GM12873 (cell line): Measurements from ENCODE around the gene VAPA.

Experiments used
- TF ChIP-seq, protein P1 (sequence below): IDR thresholded peaks from 2 replicates; pipeline ENCODE4 v1.5.1; 2012; ENCODE audit warnings: low read depth, mild to moderate bottlenecking, moderate library complexity, low read length, control low read depth; ENCODE audit not compliant: insufficient read depth; ENCODE audit errors: missing control alignments

The VAPA gene

GRCh38 chr18:9949861-9950260 lies 36.0 kb downstream of the VAPA start:
- TF ChIP-seq, protein P1, sequence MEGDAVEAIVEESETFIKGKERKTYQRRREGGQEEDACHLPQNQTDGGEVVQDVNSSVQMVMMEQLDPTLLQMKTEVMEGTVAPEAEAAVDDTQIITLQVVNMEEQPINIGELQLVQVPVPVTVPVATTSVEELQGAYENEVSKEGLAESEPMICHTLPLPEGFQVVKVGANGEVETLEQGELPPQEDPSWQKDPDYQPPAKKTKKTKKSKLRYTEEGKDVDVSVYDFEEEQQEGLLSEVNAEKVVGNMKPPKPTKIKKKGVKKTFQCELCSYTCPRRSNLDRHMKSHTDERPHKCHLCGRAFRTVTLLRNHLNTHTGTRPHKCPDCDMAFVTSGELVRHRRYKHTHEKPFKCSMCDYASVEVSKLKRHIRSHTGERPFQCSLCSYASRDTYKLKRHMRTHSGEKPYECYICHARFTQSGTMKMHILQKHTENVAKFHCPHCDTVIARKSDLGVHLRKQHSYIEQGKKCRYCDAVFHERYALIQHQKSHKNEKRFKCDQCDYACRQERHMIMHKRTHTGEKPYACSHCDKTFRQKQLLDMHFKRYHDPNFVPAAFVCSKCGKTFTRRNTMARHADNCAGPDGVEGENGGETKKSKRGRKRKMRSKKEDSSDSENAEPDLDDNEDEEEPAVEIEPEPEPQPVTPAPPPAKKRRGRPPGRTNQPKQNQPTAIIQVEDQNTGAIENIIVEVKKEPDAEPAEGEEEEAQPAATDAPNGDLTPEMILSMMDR: no peak

DNA sequence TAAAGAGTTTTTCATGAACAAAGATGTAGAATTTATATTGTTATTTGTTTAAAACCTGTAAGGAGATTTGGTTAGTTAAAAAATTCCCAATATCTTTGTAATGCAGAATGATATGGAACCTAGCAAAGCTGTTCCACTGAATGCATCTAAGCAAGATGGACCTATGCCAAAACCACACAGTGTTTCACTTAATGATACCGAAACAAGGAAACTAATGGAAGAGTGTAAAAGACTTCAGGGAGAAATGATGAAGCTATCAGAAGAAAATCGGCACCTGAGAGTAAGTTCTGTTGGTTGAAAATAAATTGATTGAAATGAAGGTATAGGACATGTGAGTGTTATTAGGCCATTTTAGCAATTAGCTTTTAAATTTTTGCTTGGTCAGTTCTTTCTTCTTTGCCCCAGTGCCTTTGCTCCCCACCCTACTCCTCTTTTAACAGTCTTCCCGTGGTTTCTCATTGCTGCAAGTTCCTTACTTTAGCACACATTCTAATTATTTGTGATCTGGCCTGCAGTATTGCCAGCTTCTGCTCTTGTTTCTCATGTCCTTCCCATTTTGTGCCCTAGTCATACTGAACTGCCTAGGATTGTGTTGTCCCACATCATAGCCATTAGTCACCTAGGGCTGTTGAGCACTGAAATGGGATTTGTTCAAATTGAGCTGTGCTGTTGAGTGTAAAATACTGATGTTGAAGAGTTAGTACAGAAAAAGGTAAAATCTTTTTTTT lies 36.6 kb downstream of the VAPA start:
- TF ChIP-seq, protein P1: no peak

GRCh38 chr18:9951022-9951859 lies 37.4 kb downstream of the VAPA start:
- TF ChIP-seq, protein P1: peak; percentile 64

DNA sequence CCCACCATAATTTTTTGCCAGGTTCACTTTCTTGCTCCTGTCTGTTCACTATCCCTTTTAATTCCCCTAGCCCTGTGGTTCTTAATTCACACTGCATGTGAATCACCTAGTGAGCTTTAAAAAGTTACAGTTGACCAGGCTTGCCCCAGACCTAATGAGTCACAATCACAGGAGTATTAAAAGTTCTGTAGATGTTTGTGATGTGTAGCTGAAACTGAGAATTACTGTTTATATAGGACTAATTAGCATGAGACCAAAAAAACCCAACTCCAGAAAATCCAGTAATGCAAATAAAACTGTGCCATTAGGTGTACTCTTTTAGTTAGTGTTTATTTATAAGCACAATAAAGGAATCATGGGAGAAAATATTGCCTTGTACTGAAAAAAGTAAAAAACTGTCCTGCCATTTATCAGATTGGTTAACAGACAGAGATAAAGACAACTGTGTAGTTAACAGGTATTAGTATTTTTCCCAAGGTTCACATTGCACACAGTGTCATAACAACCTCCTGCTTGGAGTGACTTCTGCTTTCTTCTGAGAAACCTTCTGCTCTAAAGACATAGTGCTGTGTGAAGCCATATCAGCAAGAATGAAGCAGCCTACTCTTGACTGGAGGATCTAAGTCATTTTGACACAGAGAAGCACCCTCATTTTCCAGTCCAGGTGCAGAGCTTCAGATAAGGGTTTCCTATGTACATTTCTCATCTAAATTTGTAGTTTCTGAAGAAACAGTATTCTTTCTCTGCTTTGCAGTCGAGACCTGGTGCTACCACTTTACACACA lies 39.0 kb downstream of the VAPA start:
- TF ChIP-seq, protein P1: no peak

DNA sequence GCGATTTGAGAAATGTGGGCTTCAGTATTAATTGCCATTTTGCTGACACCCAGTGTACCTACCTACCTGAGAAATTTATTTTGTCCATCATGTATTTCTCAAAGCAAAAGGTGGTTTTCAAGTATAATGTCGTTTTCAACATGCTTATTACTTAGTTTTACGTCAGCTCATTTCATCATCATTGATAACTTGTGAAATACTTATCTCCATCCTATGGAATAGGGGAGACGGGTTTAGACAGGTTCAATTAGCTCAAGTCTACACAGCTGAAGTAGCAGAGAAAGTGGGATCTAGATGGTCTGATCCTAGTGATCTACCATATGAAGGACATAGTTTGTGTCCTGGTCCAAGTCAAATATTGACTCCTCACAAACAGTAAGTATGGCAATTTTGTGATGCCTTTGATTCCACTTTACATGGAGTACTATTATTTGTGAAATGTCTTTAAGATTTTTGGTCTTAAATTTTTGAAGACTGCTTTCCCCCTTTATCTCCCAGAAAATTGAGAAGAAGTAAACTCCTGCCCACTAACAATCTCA lies 45.1 kb downstream of the VAPA start:
- TF ChIP-seq, protein P1: no peak

DNA sequence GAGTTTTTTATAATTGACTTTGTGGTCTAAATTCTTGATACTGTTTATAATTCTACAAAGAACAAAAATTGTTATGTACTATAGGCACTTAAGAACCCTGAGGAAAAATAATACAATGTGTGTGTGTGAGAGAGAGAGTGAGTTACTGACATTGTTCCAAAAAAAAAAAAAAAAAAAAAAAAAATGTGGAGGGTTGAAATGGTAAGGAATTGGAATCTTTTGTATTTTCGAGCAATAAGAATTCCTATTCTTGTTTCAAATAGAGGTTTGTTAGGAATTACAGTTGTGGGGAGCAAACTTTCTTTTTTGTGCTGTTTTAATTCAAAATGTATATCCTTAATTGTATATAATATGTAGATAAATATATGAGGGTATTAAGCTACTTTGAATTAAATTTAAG lies 45.7 kb downstream of the VAPA start:
- TF ChIP-seq, protein P1: no peak

- TF ChIP-seq, protein P1: no peak
Measured at GRCh38 chr18:9960258-9960904, 46.6 kb downstream of the VAPA start.
